HG02763 (cell line): ENCODE data around the gene SEMA3F.
"Not testable (repeated sequence)": the region's sequence is repeated elsewhere in the genome, so short reads cannot be mapped to it uniquely, and the experiment has no call there.

Experiments used
- ATAC-seq: cut with Tn5 transposase; IDR thresholded peaks from one replicate; pipeline ENCODE4 v1.9.1; 2021; ENCODE audit warnings: mild to moderate bottlenecking, moderate library complexity; ENCODE audit not compliant: unreplicated experiment

SEMA3F gene

DNA sequence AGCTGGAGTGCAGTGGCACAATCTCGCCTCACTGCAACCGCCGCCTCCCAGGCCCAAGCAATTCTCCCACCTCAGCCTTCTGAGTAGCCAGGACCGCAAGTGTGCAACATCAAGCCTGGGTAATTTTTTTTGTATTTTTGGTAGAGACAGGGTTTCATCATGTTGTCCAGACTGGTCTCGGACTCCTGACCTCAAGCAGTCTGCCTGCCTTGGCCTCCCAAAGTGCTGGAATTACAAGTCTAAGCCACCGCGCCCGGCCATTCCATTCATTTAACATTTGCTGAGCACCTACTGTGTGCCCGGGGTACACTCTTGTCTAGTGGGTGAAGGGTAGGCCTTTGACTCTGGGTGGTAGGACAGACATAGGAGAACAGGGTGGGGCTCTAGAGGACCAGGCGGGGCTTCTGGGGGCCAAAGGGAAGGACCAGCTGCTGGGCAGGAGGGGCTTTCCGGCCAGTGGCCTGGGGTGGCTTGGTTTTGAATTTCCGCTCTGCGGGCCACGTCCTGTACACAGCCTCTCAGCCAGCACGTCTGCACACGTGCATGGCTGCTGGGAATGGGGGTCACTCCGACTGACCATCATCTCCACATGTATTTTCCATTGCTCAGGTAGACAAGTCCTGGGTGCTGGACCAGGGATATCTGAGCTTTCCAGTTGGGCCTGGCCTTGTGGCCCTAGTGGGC, 52.4 kb downstream of the SEMA3F start:
- no peak for ATAC-seq

DNA sequence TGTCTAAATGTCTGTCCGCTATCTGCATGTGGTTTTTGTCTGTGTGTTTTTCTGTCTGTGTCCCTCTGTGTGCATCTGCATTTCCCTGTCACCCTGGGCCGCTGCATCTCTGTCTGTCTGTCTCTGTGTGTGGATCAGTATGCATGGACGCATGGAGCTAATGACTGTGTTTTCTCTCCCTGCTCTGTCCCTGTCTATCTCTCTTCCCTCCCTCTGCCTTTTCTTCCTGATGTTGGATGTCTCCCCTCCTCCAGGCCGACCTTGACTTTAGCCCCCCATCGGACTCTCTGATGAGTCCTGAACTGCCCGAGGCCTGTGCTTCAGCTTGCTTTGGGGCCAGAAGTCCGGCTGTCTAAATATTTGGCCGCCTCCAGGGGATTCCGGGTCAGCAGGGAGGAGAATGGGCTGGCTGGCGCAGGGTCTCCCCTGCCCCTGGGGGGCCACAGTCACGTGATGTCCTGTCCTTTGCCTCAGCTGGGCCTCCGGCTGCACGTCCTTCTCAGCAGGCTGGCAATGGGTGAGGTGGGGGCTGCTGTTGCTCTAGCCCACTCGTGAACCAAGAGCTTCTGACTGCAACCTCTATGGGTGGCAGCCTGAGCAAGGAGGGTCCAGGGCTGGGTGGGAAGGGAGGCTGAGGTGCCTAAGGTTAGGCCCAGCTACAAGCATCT, 53.7 kb downstream of the SEMA3F start:
- no peak for ATAC-seq

DNA sequence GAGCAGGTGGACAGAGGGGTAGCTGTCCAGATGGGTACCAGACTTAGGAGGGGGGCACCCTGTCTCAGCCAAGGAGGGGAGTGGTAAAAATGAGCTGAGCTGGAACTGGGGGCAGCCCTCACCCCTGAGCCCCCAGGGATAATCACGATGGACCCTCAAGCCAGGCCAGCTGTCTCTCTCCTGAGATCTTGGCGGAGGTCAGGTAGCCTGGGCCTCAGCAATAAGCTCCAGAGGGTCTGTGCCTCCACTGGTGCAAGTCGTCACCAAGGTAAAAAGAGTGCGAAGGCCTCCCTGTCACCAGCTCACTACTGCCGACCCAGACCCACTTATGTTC, 55.0 kb downstream of the SEMA3F start:
- ATAC-seq, result no peak

GRCh38 chr3:50210510-50211367, 55.6 kb downstream of the SEMA3F start:
- ATAC-seq, result no peak

DNA sequence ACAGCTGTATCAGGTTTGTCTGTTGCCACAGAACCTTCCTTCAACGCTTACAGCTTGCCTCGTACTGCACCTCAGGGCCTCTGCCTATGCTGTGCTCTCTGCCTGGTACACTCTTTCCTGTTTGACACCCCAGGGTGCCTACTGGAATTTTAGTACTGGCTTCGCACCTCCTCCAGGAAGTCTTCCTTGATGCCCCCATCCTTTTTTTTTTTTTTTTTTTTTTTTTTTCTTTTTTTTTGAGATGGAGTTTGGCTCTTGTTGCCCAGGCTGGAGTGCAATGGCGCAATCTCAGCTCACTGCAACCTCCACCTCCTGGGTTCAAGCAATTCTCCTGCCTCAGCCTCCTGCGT, 56.2 kb downstream of the SEMA3F start:
- ATAC-seq, result not testable (repeated sequence)

DNA sequence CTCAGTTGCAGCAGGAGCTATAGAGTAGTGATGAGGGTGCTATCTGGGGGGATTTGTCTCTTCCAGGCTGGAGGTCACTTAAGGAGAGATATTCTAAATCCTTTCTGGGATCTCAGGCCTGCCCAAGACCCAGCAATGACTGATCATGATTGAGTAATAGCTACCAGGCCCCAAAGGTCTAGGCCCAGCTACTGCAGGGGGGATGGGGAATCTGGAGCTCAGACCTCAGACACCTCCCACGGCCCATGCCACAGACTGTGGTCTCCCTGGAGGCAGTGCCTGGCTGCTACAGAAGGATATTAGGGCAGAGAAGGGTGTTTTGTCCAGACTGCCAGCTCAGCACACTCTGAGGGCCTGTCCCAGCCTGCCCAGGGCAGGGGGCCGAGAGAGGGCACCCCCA, 56.8 kb downstream of the SEMA3F start:
- ATAC-seq, result no peak

GRCh38 chr3:50212502-50212901, 57.4 kb downstream of the SEMA3F start:
- no peak for ATAC-seq

DNA sequence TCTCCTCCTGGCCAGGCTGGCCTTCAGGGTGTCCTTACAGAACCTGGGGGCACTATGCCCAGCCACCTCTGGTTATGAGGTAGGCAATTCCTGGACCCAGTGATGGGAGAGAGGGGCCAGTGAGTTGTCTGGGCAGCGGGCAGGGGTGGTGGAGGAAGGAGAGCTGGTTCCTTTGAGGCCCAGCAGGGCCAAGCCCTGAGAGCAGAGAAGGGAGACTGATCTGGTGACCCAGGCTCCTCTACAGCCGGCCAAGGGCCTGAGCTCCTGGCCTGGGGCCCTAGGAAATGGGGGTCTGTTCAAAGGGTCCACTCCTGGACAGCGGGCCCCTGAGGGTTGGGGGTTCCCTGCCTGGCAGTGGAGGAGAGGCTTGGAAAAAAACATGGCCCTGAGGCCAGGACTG, 57.8 kb downstream of the SEMA3F start:
- no peak for ATAC-seq

- no peak for ATAC-seq
These were observed 58.2 kb downstream of the SEMA3F start for GRCh38 chr3:50213373-50213772.

DNA sequence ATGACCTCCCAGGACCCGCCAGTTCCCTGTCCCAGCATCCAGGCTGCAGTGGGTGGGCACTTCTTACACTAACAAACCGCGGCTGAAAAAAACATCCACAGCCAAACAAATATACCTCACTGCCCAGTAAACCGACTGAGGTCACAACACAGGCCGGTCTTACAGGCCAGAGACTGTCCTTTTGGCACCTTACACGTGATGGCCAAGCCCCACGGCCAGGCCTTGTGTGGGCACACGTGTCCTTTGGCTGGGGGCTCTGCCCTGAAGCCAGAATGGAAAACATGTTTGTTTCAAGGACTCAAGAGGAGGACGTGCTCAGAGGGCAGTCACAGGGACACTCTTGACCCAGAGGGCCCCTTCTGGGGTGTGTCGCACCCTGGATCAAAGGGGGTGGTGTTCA, 59.7 kb downstream of the SEMA3F start:
- no peak for ATAC-seq

- no peak for ATAC-seq
These were observed 60.4 kb downstream of the SEMA3F start for GRCh38 chr3:50215529-50215928.

DNA sequence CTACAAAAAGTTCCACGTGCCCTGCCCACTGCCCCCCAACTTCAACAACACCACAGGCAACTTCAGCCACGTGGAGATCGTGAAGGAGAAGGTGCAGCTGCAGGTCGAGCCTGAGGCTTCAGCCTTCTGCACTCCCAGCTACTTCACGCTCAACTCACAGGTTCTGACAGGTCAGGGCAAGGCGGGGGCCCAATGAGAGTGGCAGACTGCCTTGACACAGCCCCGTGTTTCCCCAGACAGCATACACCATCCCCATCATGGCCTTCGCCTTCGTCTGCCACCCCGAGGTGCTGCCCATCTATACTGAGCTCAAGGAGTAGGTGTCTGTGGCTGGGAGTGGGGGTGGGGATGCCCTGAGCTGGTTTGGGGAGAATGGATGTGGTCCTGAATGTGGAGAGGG, 62.6 kb downstream of the SEMA3F start:
- no peak for ATAC-seq

- no peak for ATAC-seq
These were observed 63.3 kb downstream of the SEMA3F start for GRCh38 chr3:50218448-50218847.

- ATAC-seq, result no peak
These were observed 64.2 kb downstream of the SEMA3F start for GRCh38 chr3:50219285-50219684.

- ATAC-seq, result no peak
These were observed 65.0 kb downstream of the SEMA3F start for GRCh38 chr3:50220109-50220508.

- ATAC-seq, result no peak
These were observed 65.9 kb downstream of the SEMA3F start for GRCh38 chr3:50221051-50221410.

DNA sequence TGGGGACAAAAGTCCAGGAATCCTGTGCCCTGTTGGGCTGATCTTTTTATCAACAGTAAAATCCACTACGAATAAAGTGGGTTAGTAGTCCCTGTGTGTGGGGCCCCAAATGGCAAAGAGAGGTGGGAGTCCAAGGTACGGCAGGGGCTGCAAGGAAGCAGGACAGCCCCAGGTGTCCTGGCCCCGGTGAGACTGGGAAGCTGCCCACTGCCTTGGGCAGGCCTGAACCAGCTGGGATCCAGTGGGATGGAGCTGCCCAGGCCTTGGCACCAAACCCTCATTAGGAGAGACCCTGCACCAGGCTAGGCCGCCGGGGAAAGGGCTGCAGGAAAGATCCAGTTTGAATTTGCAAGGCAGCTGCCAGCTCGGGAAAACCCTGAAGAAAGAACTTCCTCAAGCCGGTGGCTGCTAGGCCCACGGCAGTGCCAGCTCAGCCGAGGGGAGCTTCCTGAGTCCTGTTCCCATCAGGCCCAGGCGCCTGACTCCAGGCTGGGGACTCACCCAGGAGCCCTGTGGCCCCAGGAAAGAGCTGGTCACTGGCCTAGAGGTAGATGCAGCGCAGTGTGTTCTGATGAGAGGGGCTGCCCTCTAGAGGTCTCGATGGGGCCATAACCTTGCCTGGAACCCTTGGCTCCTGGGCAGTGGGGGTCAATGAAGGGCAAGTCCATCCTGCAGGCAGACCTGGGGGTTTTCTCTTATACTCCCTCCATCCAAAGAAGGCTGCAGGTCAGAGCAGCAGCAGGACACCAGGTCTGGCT, 66.5 kb downstream of the SEMA3F start:
- ATAC-seq, result no peak

DNA sequence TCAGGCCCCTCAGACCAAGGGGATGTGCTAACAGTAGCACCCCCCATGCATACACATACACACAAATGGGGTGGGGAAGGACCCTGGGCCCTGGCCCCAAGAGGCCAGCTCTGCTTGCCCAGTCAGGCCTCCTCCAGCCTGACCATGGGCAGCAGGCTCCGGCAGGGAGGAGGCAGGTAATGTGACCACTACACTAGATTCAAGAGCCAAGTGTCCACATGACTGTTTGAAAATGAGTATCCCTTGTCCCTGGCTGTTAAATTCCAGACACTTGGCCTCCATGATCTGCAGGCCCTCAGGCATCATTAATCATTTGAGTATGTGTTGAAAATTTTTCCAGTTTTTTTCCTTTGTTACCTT, 67.0 kb downstream of the SEMA3F start:
- no peak for ATAC-seq

DNA sequence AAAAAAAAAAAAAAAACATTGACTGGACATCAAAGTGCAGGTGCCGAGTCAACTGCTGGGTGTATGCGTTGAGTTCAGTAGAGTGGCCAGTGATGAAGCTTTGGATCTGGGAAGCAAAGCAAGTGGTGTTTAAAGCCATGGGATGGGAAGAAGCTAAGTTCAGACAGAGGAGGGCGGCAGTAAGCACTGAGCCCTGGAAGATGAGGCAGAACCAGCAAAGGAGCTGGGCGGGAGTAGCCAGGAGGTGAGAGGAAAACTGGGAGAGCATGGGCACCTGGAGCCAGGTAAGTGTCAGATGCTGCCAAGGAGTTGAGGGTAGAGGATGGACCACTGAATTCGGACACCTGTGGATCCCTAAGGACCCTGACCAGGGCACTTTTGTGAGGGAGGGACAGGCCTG, 69.5 kb downstream of the SEMA3F start:
- no peak for ATAC-seq

DNA sequence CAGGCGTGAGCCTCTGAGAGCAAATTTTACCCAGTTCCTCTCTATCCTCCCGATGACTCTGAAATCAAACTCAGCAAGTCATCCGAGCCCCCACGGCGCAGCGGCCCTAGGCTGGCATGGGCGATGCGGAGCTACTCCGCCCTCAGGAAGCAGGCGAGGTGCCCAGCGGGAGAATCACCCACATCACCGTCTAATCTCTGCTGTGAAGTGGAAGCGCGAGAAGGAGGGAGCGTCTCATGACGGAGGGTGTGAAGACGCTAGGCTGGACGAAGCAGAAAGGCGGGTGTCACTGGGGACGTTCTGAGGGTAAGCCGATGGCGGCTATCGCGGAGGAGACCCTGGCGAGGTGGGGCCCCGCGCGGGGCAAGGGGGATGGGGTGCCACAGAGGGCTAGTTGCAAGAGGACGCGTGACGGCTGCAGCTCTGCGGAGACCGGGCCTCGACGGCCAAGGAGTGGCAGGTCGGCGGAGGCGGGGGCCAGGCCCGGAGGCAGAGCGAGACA, 71.8 kb downstream of the SEMA3F start:
- ATAC-seq, result no peak
